Measurements from ENCODE around the gene TRERF1. TPM values are rescaled to one million over a fixed set of nuclear protein-coding genes. Genes with fewer than 3 reads are reported as not detected.

The TRERF1 gene
- polyA plus RNA-seq, 3 donors: 0.58 to 10.0 (median 2.0) TPM

GRCh38 chr6:42409581-42409980, 42.1 kb downstream of the TRERF1 start:
- Mint-ChIP-seq H3K9me3 (no peaks in the 10 kb centered on the region), H3K27me3 (ENCODE audit: low read depth in 3 of 3) (peaks cover 0 to 2% (median 0%) of the 10 kb centered on the region in 3 donors), H3K4me1 (peaks cover 60% of the 10 kb centered on the region), H3K27ac (peak overlapping the region; percentile 59 to 82 (median 75)), H3K36me3 (no peaks in the 10 kb centered on the region), H3K4me3 (peak overlapping the region in 1 of 2 donors; percentile 51)
- H4K20me1 ChIP-seq (ENCODE audit: insufficient read depth, low read length): peaks cover 14% of the 10 kb centered on the region
- H3K4me1 ChIP-seq (ENCODE audit: control insufficient read depth in 1 of 2, insufficient read depth in 2 of 2, low read length in 2 of 2): peaks cover 66 to 67% of the 10 kb centered on the region in 2 donors
- peak overlapping the region in 1 of 3 experiments; percentile 41 for H3K4me3 ChIP-seq (replicated peaks in 1 of 3; ENCODE audit: low read depth in 2 of 3, low read length in 3 of 3)
- no peaks in the 10 kb centered on the region for H3K27me3 ChIP-seq (ENCODE audit: control insufficient read depth in 2 of 2, insufficient read depth in 2 of 2, low read length in 2 of 2)
- H3K9me3 ChIP-seq (replicated peaks in 1 of 2; ENCODE audit: control insufficient read depth in 1 of 2, insufficient read depth in 1 of 2, low read length in 2 of 2): no peaks in the 10 kb centered on the region
- H3K79me2 ChIP-seq (ENCODE audit: insufficient read depth, low read length): peaks cover 87% of the 10 kb centered on the region
- H3K27ac ChIP-seq (ENCODE audit: low read depth in 1 of 2, low read length in 2 of 2): peak overlapping the region in 1 of 2 donors; percentile 63
- intact Hi-C loops (cut with micrococcal nuclease): loop anchor here in 1 of 2 donors (5.0 kb wide), 3 partner anchors 43 to 92 kb away; partner anchors contain the start of gene TRERF1
- DNase-seq: peak in 2 of 3 donors; percentile 70 to 73
- H3K4me2 ChIP-seq (replicated peaks; ENCODE audit: extremely low read depth, low read length, poor library complexity, severe bottlenecking): peak overlapping the region; percentile 48
- no peak overlapping the region for H2AFZ ChIP-seq (ENCODE audit: insufficient read depth, low read depth, low read length, poor library complexity, severe bottlenecking)
- TF ChIP-seq, protein P1, sequence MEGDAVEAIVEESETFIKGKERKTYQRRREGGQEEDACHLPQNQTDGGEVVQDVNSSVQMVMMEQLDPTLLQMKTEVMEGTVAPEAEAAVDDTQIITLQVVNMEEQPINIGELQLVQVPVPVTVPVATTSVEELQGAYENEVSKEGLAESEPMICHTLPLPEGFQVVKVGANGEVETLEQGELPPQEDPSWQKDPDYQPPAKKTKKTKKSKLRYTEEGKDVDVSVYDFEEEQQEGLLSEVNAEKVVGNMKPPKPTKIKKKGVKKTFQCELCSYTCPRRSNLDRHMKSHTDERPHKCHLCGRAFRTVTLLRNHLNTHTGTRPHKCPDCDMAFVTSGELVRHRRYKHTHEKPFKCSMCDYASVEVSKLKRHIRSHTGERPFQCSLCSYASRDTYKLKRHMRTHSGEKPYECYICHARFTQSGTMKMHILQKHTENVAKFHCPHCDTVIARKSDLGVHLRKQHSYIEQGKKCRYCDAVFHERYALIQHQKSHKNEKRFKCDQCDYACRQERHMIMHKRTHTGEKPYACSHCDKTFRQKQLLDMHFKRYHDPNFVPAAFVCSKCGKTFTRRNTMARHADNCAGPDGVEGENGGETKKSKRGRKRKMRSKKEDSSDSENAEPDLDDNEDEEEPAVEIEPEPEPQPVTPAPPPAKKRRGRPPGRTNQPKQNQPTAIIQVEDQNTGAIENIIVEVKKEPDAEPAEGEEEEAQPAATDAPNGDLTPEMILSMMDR (IDR thresholded peaks at IDR 0.05): no peak
- no peak overlapping the region for H3K9ac ChIP-seq (ENCODE audit: insufficient read depth, low read length, poor library complexity, severe bottlenecking)
- H3K36me3 ChIP-seq (replicated peaks in 1 of 2; ENCODE audit: control insufficient read depth in 1 of 2, insufficient read depth in 2 of 2, low read length in 2 of 2): no peaks in the 10 kb centered on the region
- no CpG with 5 or more reads among the region's 2 CpGs for WGBS (ENCODE audit: insufficient coverage)

DNA sequence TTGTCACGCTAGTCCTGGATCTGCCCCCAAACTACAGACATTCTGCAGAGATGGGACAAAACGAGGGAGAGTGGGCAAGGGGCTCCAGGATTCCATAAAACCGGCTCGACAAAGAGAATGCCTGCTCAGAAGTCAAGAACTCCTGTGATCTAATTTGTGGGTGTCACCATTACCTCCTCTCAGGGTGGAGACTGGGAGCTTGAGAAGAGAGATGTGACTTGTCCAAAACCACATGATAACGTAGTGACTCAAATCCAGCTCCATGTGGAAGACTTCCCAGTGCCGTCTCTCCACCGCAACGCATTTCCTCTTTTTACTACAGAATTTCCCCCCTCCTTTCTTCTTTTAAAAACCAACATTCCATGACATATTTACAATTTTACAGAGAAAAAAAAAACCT, 44.3 kb downstream of the TRERF1 start:
- 0% methylated on average over 3 of the region's 8 CpGs for WGBS (ENCODE audit: insufficient coverage)
- intact Hi-C loops (cut with micrococcal nuclease): loop anchor here in 1 of 2 donors (5.0 kb wide), 3 partner anchors 45 to 90 kb away; partner anchors contain the start of gene TRERF1
- peak overlapping the region; percentile 23 for H3K4me2 ChIP-seq (replicated peaks; ENCODE audit: extremely low read depth, low read length, poor library complexity, severe bottlenecking)
- TF ChIP-seq, protein P1 (IDR thresholded peaks at IDR 0.05): no peak
- Mint-ChIP-seq H3K27me3 (ENCODE audit: low read depth in 3 of 3) (no peaks in the 10 kb centered on the region), H3K4me1 (peaks cover 80% of the 10 kb centered on the region), H3K27ac (peak overlapping the region in 6 of 7 donors; percentile 63 to 90 (median 80)), H3K36me3 (peaks cover 4 to 7% of the 10 kb centered on the region in 2 donors), H3K4me3 (no peak overlapping the region), H3K9me3 (no peaks in the 10 kb centered on the region)
- peak overlapping the region; percentile 9 for H3K9ac ChIP-seq (ENCODE audit: insufficient read depth, low read length, poor library complexity, severe bottlenecking)
- peaks cover 80 to 89% of the 10 kb centered on the region in 2 donors for H3K4me1 ChIP-seq (ENCODE audit: control insufficient read depth in 1 of 2, insufficient read depth in 2 of 2, low read length in 2 of 2)
- no peaks in the 10 kb centered on the region for H3K27me3 ChIP-seq (ENCODE audit: control insufficient read depth in 2 of 2, insufficient read depth in 2 of 2, low read length in 2 of 2)
- peak overlapping the region in 1 of 3 experiments; percentile 12 for H3K4me3 ChIP-seq (replicated peaks in 1 of 3; ENCODE audit: low read depth in 2 of 3, low read length in 3 of 3)
- H3K27ac ChIP-seq (ENCODE audit: low read depth in 1 of 2, low read length in 2 of 2): peak overlapping the region; percentile 20 to 67
- no peaks in the 10 kb centered on the region for H3K36me3 ChIP-seq (replicated peaks in 1 of 2; ENCODE audit: control insufficient read depth in 1 of 2, insufficient read depth in 2 of 2, low read length in 2 of 2)
- peak; percentile 66 to 93 (median 72) for DNase-seq
- no peaks in the 10 kb centered on the region for H3K9me3 ChIP-seq (replicated peaks in 1 of 2; ENCODE audit: control insufficient read depth in 1 of 2, insufficient read depth in 1 of 2, low read length in 2 of 2)
- H2AFZ ChIP-seq (ENCODE audit: insufficient read depth, low read depth, low read length, poor library complexity, severe bottlenecking): no peak overlapping the region
- peaks cover 14% of the 10 kb centered on the region for H4K20me1 ChIP-seq (ENCODE audit: insufficient read depth, low read length)
- peaks cover 87% of the 10 kb centered on the region for H3K79me2 ChIP-seq (ENCODE audit: insufficient read depth, low read length)
